Ascending aorta (tissue), 2 donors: Measurements from ENCODE around the gene FANCF. TPM values are rescaled to one million over a fixed set of nuclear protein-coding genes. Genes with fewer than 3 reads are reported as not detected.

ENCODE experiments used
- DNase-seq, 2 donors: peaks; one replicate each; pipeline ENCODE4 v3.0.0-alpha.2; 2019; ENCODE audit warnings: low spot score in 2 of 2
- H3K27ac ChIP-seq, 2 donors: fragments of 200-600 bp; sonication (generic); one replicate each; pipeline ENCODE4 v1.5.1; 2016 to 2017; ENCODE audit warnings: mild to moderate bottlenecking in 1 of 2
- H3K27me3 ChIP-seq: fragments of 200-600 bp; sonication (generic); one replicate; pipeline ENCODE4 v1.5.1; 2017
- H3K36me3 ChIP-seq, 2 donors: fragments of 200-600 bp; sonication (generic); one replicate each; pipeline ENCODE4 v1.5.1; 2016
- H3K4me1 ChIP-seq, 2 donors: fragments of 200-600 bp; sonication (generic); one replicate each; pipeline ENCODE4 v1.5.1; 2016 to 2017; ENCODE audit warnings: mild to moderate bottlenecking in 1 of 2
- H3K4me3 ChIP-seq, 2 donors: fragments of 200-600 bp; sonication (generic); one replicate each; pipeline ENCODE4 v1.5.1; 2016 to 2017; ENCODE audit warnings: mild to moderate bottlenecking in 1 of 2
- H3K9me3 ChIP-seq, 2 donors: fragments of 200-600 bp; sonication (generic); one replicate each; pipeline ENCODE4 v1.5.1; 2016
- CTCF ChIP-seq, 3 experiments: fragments of 200-600 bp in 2 of 3; fragments of 450-650 bp in 1 of 3; sonication (generic) in 2 of 3; IDR thresholded peaks; one replicate each; pipeline ENCODE4 v1.5.1; 2016 to 2019; ENCODE audit warnings: antibody characterized with exemption in 3 of 3, mild to moderate bottlenecking in 1 of 3, moderate library complexity in 1 of 3
- intact Hi-C: fragments of 100-400 bp; cut with DNase I; formaldehyde crosslinking; loops from one replicate; pipeline ENCODE4 v1.15.1; 2023
- total RNA-seq: library from RNA; depleted of rRNA; stranded (reverse); fragments of >200 nt; gene quantifications from one replicate; pipeline ENCODE4 v1.1.0, GENCODE V29; 2016

The FANCF gene
- 0.32 TPM for total RNA-seq

- Histone ChIP-seq H3K9me3 (no peaks in the 10 kb centered on the region), H3K27ac (peak within 1 kb of the TSS; percentile 80 to 85), H3K36me3 (no peaks in the 10 kb centered on the region), H3K4me3 (peak within 1 kb of the TSS; percentile 94 to 95), H3K4me1 (peaks cover 3 to 8% of the 10 kb centered on the region in 2 donors), H3K27me3 (no peaks in the 10 kb centered on the region)
- DNase-seq = peak; percentile 83 to 97
- TF ChIP-seq CTCF (IDR thresholded peaks at IDR 0.05) = no peak
- intact Hi-C loops = loop anchor here (5.0 kb wide), 1 partner anchor 202 kb away; the partner anchor contains the start of gene SVIP
Observed at GRCh38 chr11:22625448-22626287, at the start of gene FANCF. FANCF (minus strand) TSS chr11:22625823; CDS start chr11:22625810, 13 bp downstream.

- no peak for TF ChIP-seq CTCF (IDR thresholded peaks at IDR 0.05)
- no peaks in the 10 kb centered on the region for H3K9me3 ChIP-seq
- intact Hi-C loops = no loop called here
- no peaks in the 10 kb centered on the region for H3K4me1 ChIP-seq
- no peak overlapping the region for H3K4me3 ChIP-seq
- DNase-seq = no peak
- no peak overlapping the region for H3K27ac ChIP-seq
- H3K36me3 ChIP-seq = no peaks in the 10 kb centered on the region
- H3K27me3 ChIP-seq = no peaks in the 10 kb centered on the region
Observed at GRCh38 chr11:22674470-22675439, 49.1 kb upstream of the FANCF start.

GRCh38 chr11:22671751-22672150 is 46.1 kb upstream of the FANCF start:
- no peak overlapping the region for H3K27ac ChIP-seq
- H3K9me3 ChIP-seq = no peaks in the 10 kb centered on the region
- H3K27me3 ChIP-seq = no peaks in the 10 kb centered on the region
- peaks cover 0 to 1% of the 10 kb centered on the region in 2 donors for H3K4me1 ChIP-seq
- no peak for TF ChIP-seq CTCF (IDR thresholded peaks at IDR 0.05)
- no peak overlapping the region for H3K4me3 ChIP-seq
- H3K36me3 ChIP-seq = no peaks in the 10 kb centered on the region
- DNase-seq = no peak
- intact Hi-C loops = no loop called here

- DNase-seq = no peak
- Histone ChIP-seq H3K4me1 (peaks cover 0 to 3% of the 10 kb centered on the region in 2 donors), H3K4me3 (no peak overlapping the region), H3K27me3 (no peaks in the 10 kb centered on the region), H3K36me3 (no peaks in the 10 kb centered on the region), H3K9me3 (no peaks in the 10 kb centered on the region), H3K27ac (no peak overlapping the region)
- no peak for TF ChIP-seq CTCF (IDR thresholded peaks at IDR 0.05)
- intact Hi-C loops = no loop called here
Observed at GRCh38 chr11:22670830-22671229, 45.2 kb upstream of the FANCF start.

GRCh38 chr11:22669368-22669767 is 43.7 kb upstream of the FANCF start:
- Histone ChIP-seq H3K27me3 (no peaks in the 10 kb centered on the region), H3K4me3 (no peak overlapping the region), H3K9me3 (no peaks in the 10 kb centered on the region), H3K27ac (no peak overlapping the region), H3K4me1 (peaks cover 0 to 3% of the 10 kb centered on the region in 2 donors), H3K36me3 (no peaks in the 10 kb centered on the region)
- no peak for TF ChIP-seq CTCF (IDR thresholded peaks at IDR 0.05)
- intact Hi-C loops = no loop called here
- no peak for DNase-seq
